OCI-LY7 (cell line): Measurements from ENCODE around the gene MSL3B.

Experiments
- BruUV-seq: library from RNA; stranded (reverse); fragments of 400-500 nt; replicated peaks from 2 replicates; lab custom pipeline; 2021; lab: Mats Ljungman, UMichigan
- CTCF ChIA-PET: fragments of 300-600 bp; sonication (Branson Sonifier 250); formaldehyde crosslinking; loops from one replicate; lab custom pipeline; 2022; ENCODE audit warnings: antibody characterized with exemption; ENCODE audit not compliant: unreplicated experiment; lab: Charles Lee
- POLR2A ChIA-PET: fragments of 300-600 bp; sonication (Branson Sonifier 250); formaldehyde crosslinking; loops from one replicate; lab custom pipeline; 2022; ENCODE audit warnings: antibody characterized with exemption; lab: Charles Lee
- DNase-seq: peaks from one replicate; pipeline ENCODE4 v3.0.0-alpha.2; 2015; ENCODE audit warnings: low spot score
- H2AFZ ChIP-seq: fragments of 200-600 bp; sonication (generic), shearing (Covaris generic); 2 replicates; pipeline ENCODE4 v1.6.1; 2014; ENCODE audit warnings: mild to moderate bottlenecking, antibody characterized with exemption, low read length, moderate library complexity
- H3K27ac ChIP-seq: fragments of 200-600 bp; sonication (generic); 2 replicates; pipeline ENCODE4 v1.5.1; 2014; ENCODE audit warnings: mixed run types, low read depth, mild to moderate bottlenecking, moderate library complexity, low read length, inconsistent platforms; ENCODE audit not compliant: poor library complexity, severe bottlenecking
- H3K36me3 ChIP-seq: fragments of 200-600 bp; sonication (generic); 2 replicates; pipeline ENCODE4 v1.6.1; 2014; ENCODE audit warnings: mild to moderate bottlenecking, antibody characterized with exemption, low read length, moderate library complexity, mixed read lengths; ENCODE audit not compliant: insufficient read depth
- H3K4me1 ChIP-seq: fragments of 200-600 bp; sonication (generic); 2 replicates; pipeline ENCODE4 v1.5.1; 2014; ENCODE audit warnings: mild to moderate bottlenecking, low read length; ENCODE audit not compliant: insufficient read depth, poor library complexity, severe bottlenecking
- H3K4me2 ChIP-seq: fragments of 200-600 bp; sonication (generic); 2 replicates; pipeline ENCODE4 v1.6.1; 2014; ENCODE audit warnings: mild to moderate bottlenecking, low read length
- H3K4me3 ChIP-seq: fragments of 200-600 bp; sonication (generic); 2 replicates; pipeline ENCODE4 v1.5.1; 2014; ENCODE audit warnings: mild to moderate bottlenecking, low read depth, low read length; ENCODE audit not compliant: poor library complexity, severe bottlenecking
- H3K79me2 ChIP-seq: fragments of 200-600 bp; sonication (generic); 2 replicates; pipeline ENCODE4 v1.6.1; 2016; ENCODE audit warnings: low read depth, mild to moderate bottlenecking, low read length, moderate library complexity, mixed read lengths; ENCODE audit not compliant: insufficient read depth
- H3K9me2 ChIP-seq: fragments of 200-600 bp; sonication (generic); 2 replicates; pipeline ENCODE4 v1.6.1; 2016; ENCODE audit warnings: mild to moderate bottlenecking, low read length, mixed read lengths; ENCODE audit not compliant: insufficient read depth
- H3K9me3 ChIP-seq: fragments of 200-600 bp; sonication (generic); 2 replicates; pipeline ENCODE4 v1.6.1; 2014; ENCODE audit warnings: mild to moderate bottlenecking, mixed run types, low read length, mixed read lengths
- H4K20me1 ChIP-seq: fragments of 200-600 bp; sonication (generic); 2 replicates; pipeline ENCODE4 v1.6.1; 2014; ENCODE audit warnings: mild to moderate bottlenecking, antibody characterized with exemption, low read length, moderate library complexity, mixed read lengths; ENCODE audit not compliant: insufficient read depth
- EZH2phosphoT487 ChIP-seq: fragments of 200-600 bp; sonication (generic); IDR thresholded peaks from 2 replicates; pipeline ENCODE4 v1.6.1; 2018; ENCODE audit warnings: low read depth, borderline replicate concordance, mild to moderate bottlenecking, mixed run types, antibody characterized with exemption, low read length, moderate library complexity, mixed read lengths
- intact Hi-C: fragments of 100-400 bp; cut with micrococcal nuclease; formaldehyde crosslinking; loops from one replicate; pipeline ENCODE4 v1.10.0; 2022; ENCODE audit not compliant: unreplicated experiment
- TF ChIP-seq, protein P1 (sequence below): fragments of 200-600 bp; sonication (generic); conservative IDR thresholded peaks from 2 replicates; pipeline ENCODE4 v1.5.1; 2014; ENCODE audit warnings: mild to moderate bottlenecking, antibody characterized with exemption, low read length, moderate library complexity, mixed read lengths

MSL3B gene

GRCh38 chr2:233840520-233840919, 27.7 kb downstream of the MSL3B start:
- CTCF ChIA-PET, result no interaction called here
- H3K79me2 ChIP-seq, result peaks cover 76% of the 10 kb centered on the region
- DNase-seq, result no peak
- H3K36me3 ChIP-seq, result peaks cover 100% of the 10 kb centered on the region
- H3K27ac ChIP-seq, result no peak overlapping the region
- no peaks in the 10 kb centered on the region for H3K9me3 ChIP-seq
- intact Hi-C loops, result no loop called here
- no peak overlapping the region for H2AFZ ChIP-seq
- no peak for TF ChIP-seq EZH2phosphoT487
- TF ChIP-seq, protein P1, sequence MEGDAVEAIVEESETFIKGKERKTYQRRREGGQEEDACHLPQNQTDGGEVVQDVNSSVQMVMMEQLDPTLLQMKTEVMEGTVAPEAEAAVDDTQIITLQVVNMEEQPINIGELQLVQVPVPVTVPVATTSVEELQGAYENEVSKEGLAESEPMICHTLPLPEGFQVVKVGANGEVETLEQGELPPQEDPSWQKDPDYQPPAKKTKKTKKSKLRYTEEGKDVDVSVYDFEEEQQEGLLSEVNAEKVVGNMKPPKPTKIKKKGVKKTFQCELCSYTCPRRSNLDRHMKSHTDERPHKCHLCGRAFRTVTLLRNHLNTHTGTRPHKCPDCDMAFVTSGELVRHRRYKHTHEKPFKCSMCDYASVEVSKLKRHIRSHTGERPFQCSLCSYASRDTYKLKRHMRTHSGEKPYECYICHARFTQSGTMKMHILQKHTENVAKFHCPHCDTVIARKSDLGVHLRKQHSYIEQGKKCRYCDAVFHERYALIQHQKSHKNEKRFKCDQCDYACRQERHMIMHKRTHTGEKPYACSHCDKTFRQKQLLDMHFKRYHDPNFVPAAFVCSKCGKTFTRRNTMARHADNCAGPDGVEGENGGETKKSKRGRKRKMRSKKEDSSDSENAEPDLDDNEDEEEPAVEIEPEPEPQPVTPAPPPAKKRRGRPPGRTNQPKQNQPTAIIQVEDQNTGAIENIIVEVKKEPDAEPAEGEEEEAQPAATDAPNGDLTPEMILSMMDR, result no peak
- no peak overlapping the region for H3K4me2 ChIP-seq
- peaks cover 9% of the 10 kb centered on the region for H3K4me1 ChIP-seq
- POLR2A ChIA-PET, result no interaction called here
- H3K4me3 ChIP-seq, result no peak overlapping the region
- BruUV-seq, result no TSS peak
- no peaks in the 10 kb centered on the region for H3K9me2 ChIP-seq
- H4K20me1 ChIP-seq, result peaks cover 29% of the 10 kb centered on the region

GRCh38 chr2:233839447-233839820, 28.8 kb downstream of the MSL3B start:
- Histone ChIP-seq H3K36me3 (peaks cover 100% of the 10 kb centered on the region), H3K9me2 (no peaks in the 10 kb centered on the region), H3K27ac (no peak overlapping the region), H3K4me3 (no peak overlapping the region), H4K20me1 (peaks cover 29% of the 10 kb centered on the region), H3K4me1 (peaks cover 9% of the 10 kb centered on the region), H3K4me2 (no peak overlapping the region), H3K79me2 (peaks cover 74% of the 10 kb centered on the region), H3K9me3 (no peaks in the 10 kb centered on the region), H2AFZ (no peak overlapping the region)
- CTCF ChIA-PET, result no interaction called here
- TF ChIP-seq, protein P1, result no peak
- no peak for TF ChIP-seq EZH2phosphoT487
- intact Hi-C loops, result loop anchor here (10.0 kb wide), 1 partner anchor 355 kb away; no protein-coding TSS in a partner anchor
- no TSS peak for BruUV-seq
- POLR2A ChIA-PET, result interaction anchor here (1.3 kb wide), 1 partner anchor 10 kb away, joined by 3 read pairs; no protein-coding TSS in a partner anchor
- no peak for DNase-seq

- TF ChIP-seq, protein P1, result no peak
- no peak for TF ChIP-seq EZH2phosphoT487
- Histone ChIP-seq H3K27ac (no peak overlapping the region), H2AFZ (no peak overlapping the region), H3K4me1 (peaks cover 9% of the 10 kb centered on the region), H4K20me1 (peaks cover 29% of the 10 kb centered on the region), H3K36me3 (peaks cover 100% of the 10 kb centered on the region), H3K4me2 (no peak overlapping the region; the same call in 1 of the 2 replicates), H3K4me3 (no peak overlapping the region), H3K9me2 (no peaks in the 10 kb centered on the region), H3K9me3 (no peaks in the 10 kb centered on the region), H3K79me2 (peaks cover 74% of the 10 kb centered on the region)
- ChIA-PET POLR2A (interaction anchor here (1.3 kb wide), 1 partner anchor 11 kb away, joined by 3 read pairs; no protein-coding TSS in a partner anchor), CTCF (no interaction called here)
- intact Hi-C loops, result loop anchor here (10.0 kb wide), 1 partner anchor 354 kb away; no protein-coding TSS in a partner anchor
- no peak for DNase-seq
- no TSS peak for BruUV-seq
Measured at GRCh38 chr2:233838726-233839446, 29.3 kb downstream of the MSL3B start.
